Suprapubic skin (tissue), 3 donors: ENCODE results near the gene RHOB.

Source experiments
- EP300 ChIP-seq: sonication (generic); formaldehyde crosslinking; IDR thresholded peaks from one replicate; pipeline ENCODE4 v1.6.1; 2017; ENCODE audit warnings: antibody characterized with exemption
- TF ChIP-seq, protein P1 (sequence below), 2 donors: fragments of 200-600 bp in 1 of 2; fragments of 450-650 bp in 1 of 2; sonication (generic) in 1 of 2; IDR thresholded peaks; one replicate each; pipeline ENCODE4 v1.5.1; 2016 to 2019; ENCODE audit warnings: antibody characterized with exemption in 2 of 2, mild to moderate bottlenecking in 1 of 2, moderate library complexity in 1 of 2

DNA sequence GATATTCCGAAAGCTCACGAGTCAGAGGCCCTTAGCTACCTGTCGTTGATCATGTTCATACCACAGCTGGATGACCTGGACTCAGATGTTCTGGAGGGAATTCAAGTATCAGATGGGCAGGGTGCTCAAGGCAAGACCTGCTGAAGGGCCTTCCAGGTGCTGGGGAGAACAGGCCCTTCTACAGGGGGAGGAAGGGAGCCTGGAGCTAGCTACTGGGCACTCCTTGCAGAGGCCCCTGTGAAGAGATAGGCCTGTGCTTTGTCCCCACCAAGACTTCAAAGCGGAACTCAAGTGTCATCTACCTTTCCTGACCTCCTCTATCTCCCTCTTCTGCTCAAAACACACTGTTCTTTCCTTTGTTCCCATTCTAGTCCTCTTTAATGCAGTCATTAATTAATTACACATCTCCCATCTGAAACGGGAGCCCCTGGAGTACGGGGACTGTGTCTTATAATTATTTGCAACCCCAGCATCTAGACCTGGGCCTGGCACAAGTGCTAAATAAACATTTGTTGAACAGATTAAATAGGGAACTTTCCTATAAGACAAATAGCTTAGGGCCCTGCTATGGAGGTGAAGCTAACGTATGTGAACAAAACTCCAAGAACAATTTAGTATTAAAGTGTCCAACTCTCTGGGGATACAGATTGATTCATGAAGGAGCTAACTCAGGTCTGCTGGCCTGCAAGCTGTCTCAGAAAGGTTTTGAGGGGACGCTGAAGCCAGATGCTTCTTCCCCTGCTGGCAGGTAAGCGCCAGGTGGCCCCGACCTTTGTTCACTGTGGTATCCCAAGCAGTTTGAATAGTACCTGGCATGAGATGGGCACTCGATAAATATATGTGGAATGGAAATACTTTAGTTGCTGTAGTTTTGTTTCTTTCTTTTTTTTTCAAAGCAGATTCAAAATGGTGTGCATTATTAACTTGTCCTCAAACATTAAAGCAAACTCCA lies 22.0 kb downstream of the RHOB start:
- TF ChIP-seq, protein P1, sequence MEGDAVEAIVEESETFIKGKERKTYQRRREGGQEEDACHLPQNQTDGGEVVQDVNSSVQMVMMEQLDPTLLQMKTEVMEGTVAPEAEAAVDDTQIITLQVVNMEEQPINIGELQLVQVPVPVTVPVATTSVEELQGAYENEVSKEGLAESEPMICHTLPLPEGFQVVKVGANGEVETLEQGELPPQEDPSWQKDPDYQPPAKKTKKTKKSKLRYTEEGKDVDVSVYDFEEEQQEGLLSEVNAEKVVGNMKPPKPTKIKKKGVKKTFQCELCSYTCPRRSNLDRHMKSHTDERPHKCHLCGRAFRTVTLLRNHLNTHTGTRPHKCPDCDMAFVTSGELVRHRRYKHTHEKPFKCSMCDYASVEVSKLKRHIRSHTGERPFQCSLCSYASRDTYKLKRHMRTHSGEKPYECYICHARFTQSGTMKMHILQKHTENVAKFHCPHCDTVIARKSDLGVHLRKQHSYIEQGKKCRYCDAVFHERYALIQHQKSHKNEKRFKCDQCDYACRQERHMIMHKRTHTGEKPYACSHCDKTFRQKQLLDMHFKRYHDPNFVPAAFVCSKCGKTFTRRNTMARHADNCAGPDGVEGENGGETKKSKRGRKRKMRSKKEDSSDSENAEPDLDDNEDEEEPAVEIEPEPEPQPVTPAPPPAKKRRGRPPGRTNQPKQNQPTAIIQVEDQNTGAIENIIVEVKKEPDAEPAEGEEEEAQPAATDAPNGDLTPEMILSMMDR (IDR thresholded peaks at IDR 0.05) = no peak
- no peak for TF ChIP-seq EP300
